Upper lobe of left lung (tissue), 4 donors: ENCODE measurements around the gene DLGAP1.

Source experiments
- CTCF ChIP-seq, 6 experiments: fragments of 450-650 bp in 4 of 6; fragments of 200-600 bp in 2 of 6; sonication (generic) in 2 of 6; IDR thresholded peaks; one replicate each; pipeline ENCODE4 v1.5.1; 2016 to 2019; ENCODE audit warnings: antibody characterized with exemption in 6 of 6
- EP300 ChIP-seq, 4 donors: sonication (generic); formaldehyde crosslinking; IDR thresholded peaks; one replicate each; pipeline ENCODE4 v1.5.1; 2017; ENCODE audit warnings: antibody characterized with exemption in 4 of 4, control low read depth in 2 of 4

- TF ChIP-seq EP300 (IDR thresholded peaks at IDR 0.05) (no peak), CTCF (IDR thresholded peaks at IDR 0.05) (no peak)
Measured at GRCh38 chr18:3842844-3843243, 612.3 kb downstream of the DLGAP1 start.
